ENCODE data around the gene USB1. TPM values are rescaled to one million over a fixed set of nuclear protein-coding genes. Genes with fewer than 3 reads are reported as not detected.

USB1 gene
- total RNA-seq, 2 experiments from 2014 or later = 67.0 to 68.6 TPM

DNA sequence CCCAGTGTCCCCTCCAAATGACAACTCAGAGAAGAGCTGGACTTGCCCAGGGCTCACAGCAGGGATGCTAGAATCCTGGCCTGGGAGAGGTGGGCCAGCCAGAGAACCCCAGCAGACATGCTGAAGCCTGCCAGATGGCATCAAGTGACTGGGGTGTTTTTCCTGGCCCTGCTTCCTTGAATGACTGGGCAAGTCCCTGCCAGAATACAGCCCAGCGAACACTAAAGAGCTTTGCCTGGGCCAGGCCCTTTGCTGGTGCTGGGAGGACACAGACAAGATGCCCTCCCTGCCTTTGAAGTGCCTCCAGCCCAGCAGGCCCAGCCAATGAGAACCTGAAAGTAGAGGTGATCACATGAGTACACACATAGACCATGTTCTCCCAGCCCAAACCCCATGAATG is 12.3 kb upstream of the USB1 start:
- Mint-ChIP-seq H3K36me3 (ENCODE audit: low read depth) (no peaks in the 10 kb centered on the region), H3K9me3 (ENCODE audit: insufficient read depth) (no peaks in the 10 kb centered on the region), H3K4me1 (ENCODE audit: low read depth) (peaks cover 11% of the 10 kb centered on the region), H3K27me3 (ENCODE audit: low read depth) (peaks cover 12% of the 10 kb centered on the region), H3K27ac (no peak overlapping the region), H3K4me3 (no peak overlapping the region)
- CTCF ChIA-PET = interaction anchor here (1.5 kb wide), 1 partner anchor 11 kb away, joined by 5 read pairs; the partner anchor contains the start of gene ZNF319
- POLR2A ChIA-PET = interaction anchor here (2.0 kb wide), 1 partner anchor 12 kb away, joined by 8 read pairs; the partner anchor contains the start of genes USB1 and ZNF319
- ATAC-seq (no peak), DNase-seq (no peak)

GRCh38 chr16:57991551-57992059 is 9.6 kb upstream of the USB1 start:
- Mint-ChIP-seq H3K4me3 (no peak overlapping the region), H3K9me3 (ENCODE audit: insufficient read depth) (no peaks in the 10 kb centered on the region), H3K4me1 (ENCODE audit: low read depth) (peaks cover 21% of the 10 kb centered on the region), H3K27ac (no peak overlapping the region), H3K27me3 (ENCODE audit: low read depth) (peaks cover 5% of the 10 kb centered on the region), H3K36me3 (ENCODE audit: low read depth) (peaks cover 19% of the 10 kb centered on the region)
- ATAC-seq = no peak
- CTCF ChIA-PET = no interaction called here
- no peak for DNase-seq
- POLR2A ChIA-PET = no interaction called here

GRCh38 chr16:57992084-57992483 is 9.1 kb upstream of the USB1 start:
- no peaks in the 10 kb centered on the region for H3K9me3 Mint-ChIP-seq (ENCODE audit: insufficient read depth)
- ChIA-PET CTCF (no interaction called here), POLR2A (no interaction called here)
- no peak overlapping the region for H3K27ac Mint-ChIP-seq
- peaks cover under 1% of the 10 kb centered on the region for H3K27me3 Mint-ChIP-seq (ENCODE audit: low read depth)
- H3K36me3 Mint-ChIP-seq (ENCODE audit: low read depth) = peaks cover 21% of the 10 kb centered on the region
- DNase-seq (no peak), ATAC-seq (no peak)
- no peak overlapping the region for H3K4me3 Mint-ChIP-seq
- H3K4me1 Mint-ChIP-seq (ENCODE audit: low read depth) = peaks cover 22% of the 10 kb centered on the region

- Mint-ChIP-seq H3K9me3 (ENCODE audit: insufficient read depth) (no peaks in the 10 kb centered on the region), H3K36me3 (ENCODE audit: low read depth) (peaks cover 35% of the 10 kb centered on the region), H3K27ac (no peak overlapping the region), H3K4me3 (no peak overlapping the region), H3K4me1 (ENCODE audit: low read depth) (peaks cover 36% of the 10 kb centered on the region), H3K27me3 (ENCODE audit: low read depth) (no peaks in the 10 kb centered on the region)
- ChIA-PET POLR2A (no interaction called here), CTCF (no interaction called here)
- ATAC-seq (no peak), DNase-seq (no peak)
Observed at GRCh38 chr16:57993438-57993837, 7.8 kb upstream of the USB1 start.

DNA sequence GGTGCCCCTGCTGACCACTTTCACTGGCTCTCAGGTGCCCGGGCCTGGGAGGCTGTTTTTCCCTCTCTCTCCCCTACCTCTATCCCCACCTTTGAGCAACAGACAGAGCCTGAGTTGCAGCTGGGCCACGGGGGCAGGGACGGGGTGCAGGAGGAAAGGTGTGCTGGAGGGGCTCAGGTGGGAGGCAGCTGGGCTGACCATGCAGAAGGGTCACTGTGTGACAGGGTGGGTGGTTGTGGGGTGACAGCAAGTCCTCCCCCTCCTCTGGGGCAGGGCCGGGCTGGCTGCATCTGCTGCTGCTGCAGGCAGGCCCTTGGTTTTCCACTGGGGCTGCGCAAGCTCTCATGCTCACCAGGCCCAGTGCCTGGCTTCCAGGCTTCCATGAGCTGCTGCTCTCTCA is 7.3 kb upstream of the USB1 start:
- Mint-ChIP-seq H3K4me1 (ENCODE audit: low read depth) (peaks cover 41% of the 10 kb centered on the region), H3K27ac (no peak overlapping the region), H3K4me3 (no peak overlapping the region), H3K36me3 (ENCODE audit: low read depth) (peaks cover 35% of the 10 kb centered on the region), H3K9me3 (ENCODE audit: insufficient read depth) (no peaks in the 10 kb centered on the region), H3K27me3 (ENCODE audit: low read depth) (no peaks in the 10 kb centered on the region)
- DNase-seq (no peak), ATAC-seq (no peak)
- ChIA-PET CTCF (no interaction called here), POLR2A (no interaction called here)

DNA sequence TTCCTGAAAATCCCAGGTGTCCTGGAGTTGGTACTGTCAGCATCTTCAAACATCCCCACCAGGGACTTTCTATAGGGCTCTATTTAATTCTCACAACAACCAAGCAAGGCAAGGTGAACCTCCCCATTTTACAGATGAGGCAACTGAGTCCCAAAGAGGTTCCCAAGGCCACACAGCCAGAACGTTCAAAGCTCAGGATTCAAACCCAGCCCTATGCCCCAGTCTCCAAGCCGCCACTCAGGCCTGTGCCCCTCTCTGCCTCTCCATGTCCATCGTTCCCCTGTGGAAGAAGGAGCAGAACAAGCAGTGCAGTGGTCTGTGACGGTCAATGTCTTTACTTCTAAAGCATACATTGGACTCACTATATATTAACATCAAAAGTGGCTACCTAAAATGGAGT is 6.8 kb upstream of the USB1 start:
- CTCF ChIA-PET = no interaction called here
- no peaks in the 10 kb centered on the region for H3K9me3 Mint-ChIP-seq (ENCODE audit: insufficient read depth)
- H3K4me3 Mint-ChIP-seq = peak overlapping the region; percentile 1
- H3K27me3 Mint-ChIP-seq (ENCODE audit: low read depth) = no peaks in the 10 kb centered on the region
- H3K27ac Mint-ChIP-seq = peak overlapping the region; percentile 63
- POLR2A ChIA-PET = no interaction called here
- no peak for ATAC-seq
- H3K4me1 Mint-ChIP-seq (ENCODE audit: low read depth) = peaks cover 45% of the 10 kb centered on the region
- no peak for DNase-seq
- H3K36me3 Mint-ChIP-seq (ENCODE audit: low read depth) = peaks cover 35% of the 10 kb centered on the region

DNA sequence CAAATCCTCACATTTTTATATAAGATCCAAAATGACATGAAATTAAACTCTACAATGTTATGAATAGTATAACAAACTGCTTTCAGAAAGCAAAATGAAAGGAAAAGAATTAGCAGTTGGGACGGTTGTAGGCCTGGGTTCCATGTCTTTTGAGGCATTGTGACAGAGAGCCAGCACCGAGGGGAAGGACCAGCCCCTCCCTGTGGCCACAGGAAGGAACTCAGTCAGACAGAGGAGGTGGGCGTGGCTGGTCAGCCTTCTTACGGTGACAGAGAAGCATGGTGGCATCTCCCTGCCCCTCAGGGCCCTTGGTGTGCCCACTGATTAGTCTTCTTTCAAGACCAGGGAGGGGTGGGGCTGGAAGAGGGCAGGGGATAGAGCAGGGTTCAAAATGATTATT is 6.4 kb upstream of the USB1 start:
- Mint-ChIP-seq H3K4me3 (peak overlapping the region; percentile 1), H3K27me3 (ENCODE audit: low read depth) (no peaks in the 10 kb centered on the region), H3K4me1 (ENCODE audit: low read depth) (peaks cover 45% of the 10 kb centered on the region), H3K9me3 (ENCODE audit: insufficient read depth) (no peaks in the 10 kb centered on the region), H3K27ac (peak overlapping the region; percentile 63), H3K36me3 (ENCODE audit: low read depth) (peaks cover 35% of the 10 kb centered on the region)
- ChIA-PET POLR2A (no interaction called here), CTCF (no interaction called here)
- ATAC-seq = peak; percentile 21
- peak; percentile 74 for DNase-seq

GRCh38 chr16:57995721-57996405 is 5.3 kb upstream of the USB1 start:
- Mint-ChIP-seq H3K9me3 (ENCODE audit: insufficient read depth) (no peaks in the 10 kb centered on the region), H3K4me3 (no peak overlapping the region), H3K4me1 (ENCODE audit: low read depth) (peaks cover 45% of the 10 kb centered on the region), H3K27me3 (ENCODE audit: low read depth) (no peaks in the 10 kb centered on the region), H3K36me3 (ENCODE audit: low read depth) (peaks cover 35% of the 10 kb centered on the region), H3K27ac (peak overlapping the region; percentile 46)
- DNase-seq (no peak), ATAC-seq (no peak)
- POLR2A ChIA-PET = no interaction called here
- CTCF ChIA-PET = no interaction called here

DNA sequence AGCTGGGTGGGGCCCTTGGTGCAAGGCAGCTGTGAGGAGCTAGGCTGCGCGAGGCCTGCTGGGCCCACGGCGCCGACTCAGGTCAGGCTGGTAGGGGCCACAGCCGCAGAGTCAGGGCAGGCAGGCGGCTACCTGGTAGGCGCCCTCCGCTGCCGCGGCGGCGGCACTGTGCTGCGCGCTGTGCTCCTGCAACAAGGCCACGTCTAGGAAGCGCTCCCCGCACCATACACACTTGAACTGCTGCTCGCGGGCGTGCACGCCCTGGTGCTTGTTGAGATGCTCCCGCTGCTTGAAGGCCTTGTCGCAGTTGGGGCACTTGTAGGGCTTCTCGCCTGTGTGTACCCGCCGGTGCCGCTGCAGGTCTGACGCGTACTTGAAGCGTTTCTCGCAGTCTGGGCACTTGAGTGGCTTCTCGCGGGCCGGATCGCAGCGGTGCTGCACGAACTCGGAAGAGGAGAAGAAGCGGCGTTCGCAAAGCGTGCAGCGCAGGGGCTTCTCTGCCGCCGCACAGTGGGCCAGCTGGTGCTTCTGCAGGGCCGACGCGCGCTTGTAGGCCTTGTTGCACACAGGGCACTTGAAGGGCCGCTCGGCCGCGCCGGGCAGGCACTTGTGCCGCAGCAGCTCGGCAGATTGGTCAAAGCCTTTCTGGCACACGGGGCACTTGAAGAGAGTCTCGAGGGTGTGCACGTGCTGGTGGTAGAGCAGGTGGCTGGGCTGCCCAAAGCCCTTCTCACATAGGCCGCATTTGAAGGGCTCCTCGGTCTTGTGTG is 4.6 kb upstream of the USB1 start:
- no peak overlapping the region for H3K27ac Mint-ChIP-seq
- peaks cover 49% of the 10 kb centered on the region for H3K4me1 Mint-ChIP-seq (ENCODE audit: low read depth)
- ATAC-seq = no peak
- H3K4me3 Mint-ChIP-seq = no peak overlapping the region
- CTCF ChIA-PET = no interaction called here
- no peak for DNase-seq
- H3K36me3 Mint-ChIP-seq (ENCODE audit: low read depth) = peaks cover 35% of the 10 kb centered on the region
- H3K9me3 Mint-ChIP-seq (ENCODE audit: insufficient read depth) = no peaks in the 10 kb centered on the region
- POLR2A ChIA-PET = no interaction called here
- H3K27me3 Mint-ChIP-seq (ENCODE audit: low read depth) = no peaks in the 10 kb centered on the region

GRCh38 chr16:57997176-57997527 is 4.1 kb upstream of the USB1 start:
- H3K27ac Mint-ChIP-seq = no peak overlapping the region
- DNase-seq (no peak), ATAC-seq (no peak)
- POLR2A ChIA-PET = no interaction called here
- no peak overlapping the region for H3K4me3 Mint-ChIP-seq
- H3K4me1 Mint-ChIP-seq (ENCODE audit: low read depth) = peaks cover 54% of the 10 kb centered on the region
- H3K9me3 Mint-ChIP-seq (ENCODE audit: insufficient read depth) = no peaks in the 10 kb centered on the region
- peaks cover 37% of the 10 kb centered on the region for H3K36me3 Mint-ChIP-seq (ENCODE audit: low read depth)
- no peaks in the 10 kb centered on the region for H3K27me3 Mint-ChIP-seq (ENCODE audit: low read depth)
- CTCF ChIA-PET = interaction anchor here (3.3 kb wide), 1 partner anchor 91 kb away, joined by 18 read pairs; no protein-coding TSS in a partner anchor

DNA sequence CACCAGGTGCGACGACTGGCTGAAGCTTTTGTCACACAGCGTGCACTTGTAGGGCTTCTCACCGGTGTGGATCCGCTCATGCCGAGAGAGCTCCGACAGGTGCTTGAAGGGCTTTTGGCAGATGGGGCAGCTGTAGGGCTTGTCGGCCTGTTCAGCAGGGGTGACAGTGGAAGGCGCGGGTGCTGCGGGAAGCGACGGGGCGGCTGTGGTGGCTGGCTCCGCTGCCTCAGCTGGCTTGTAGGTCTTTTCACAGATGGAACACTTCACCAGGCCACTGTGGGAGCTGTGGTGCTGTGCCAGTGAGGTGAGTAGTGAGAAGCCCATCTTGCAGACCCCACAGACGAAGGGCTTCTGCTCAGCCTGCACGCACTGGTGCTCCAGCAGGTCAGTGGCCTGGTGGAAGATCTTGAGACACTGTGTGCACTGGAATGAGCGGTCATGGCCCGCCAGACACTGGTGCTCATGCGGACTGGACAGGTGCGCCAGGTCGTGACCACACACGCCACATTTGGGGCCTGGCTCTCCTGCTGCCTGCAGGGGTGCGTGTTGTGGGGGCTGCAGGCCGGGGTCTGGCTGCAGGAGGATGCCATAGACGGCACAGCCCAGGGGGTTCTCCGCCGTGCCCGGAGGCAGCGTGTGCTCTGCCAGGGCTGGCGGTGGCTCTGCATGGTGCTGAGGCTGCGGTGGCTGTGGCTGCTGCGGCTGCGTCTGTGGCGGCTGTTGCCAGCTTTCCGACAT is 3.5 kb upstream of the USB1 start:
- Mint-ChIP-seq H3K4me3 (peak overlapping the region; percentile 79), H3K27me3 (ENCODE audit: low read depth) (no peaks in the 10 kb centered on the region), H3K4me1 (ENCODE audit: low read depth) (peaks cover 60% of the 10 kb centered on the region), H3K36me3 (ENCODE audit: low read depth) (peaks cover 43% of the 10 kb centered on the region), H3K27ac (peak overlapping the region; percentile 85), H3K9me3 (ENCODE audit: insufficient read depth) (no peaks in the 10 kb centered on the region)
- no peak for ATAC-seq
- ChIA-PET POLR2A (interaction anchor here (1.0 kb wide), 1 partner anchor 10 kb away, joined by 3 read pairs; no protein-coding TSS in a partner anchor), CTCF (interaction anchor here (0.9 to 3.8 kb wide), 5 partner anchors 13 to 421 kb away, joined by 3 to 28 read pairs (median 9); no protein-coding TSS in a partner anchor)
- DNase-seq = no peak

All from activated CD8-positive, alpha-beta T cell treated with anti-CD3 and anti-CD28 coated beads, Interleukin-2, amount 10 ng/mL, durations not matched to agents 7 days and 5 days (primary cell).